H9 (cell line): ENCODE results near the gene TMEM164. TPM values are rescaled to one million over a fixed set of nuclear protein-coding genes. Genes with fewer than 3 reads are reported as not detected.

Experiments
- DNase-seq: peaks from one replicate; pipeline ENCODE4 v3.0.0-alpha.2; 2017
- H2AFZ ChIP-seq: one replicate; pipeline ENCODE4 v1.6.1; 2013; ENCODE audit warnings: mild to moderate bottlenecking, low read length, control low read depth, moderate library complexity
- H2AK5ac ChIP-seq: 2 replicates; pipeline ENCODE4 v1.6.1; 2013; ENCODE audit warnings: low read length, control low read depth, mixed read lengths; ENCODE audit not compliant: insufficient read length
- H2BK120ac ChIP-seq: one replicate; pipeline ENCODE4 v1.6.1; 2013; ENCODE audit warnings: low read depth, mild to moderate bottlenecking, low read length, control low read depth, inconsistent platforms; ENCODE audit not compliant: poor library complexity, severe bottlenecking
- H2BK12ac ChIP-seq: 2 replicates; pipeline ENCODE4 v1.6.1; 2013; ENCODE audit warnings: low read length, control low read depth, mixed read lengths, low read depth; ENCODE audit not compliant: insufficient read length
- H2BK15ac ChIP-seq: 2 replicates; pipeline ENCODE4 v1.6.1; 2013; ENCODE audit warnings: low read depth, low read length, control low read depth
- H2BK20ac ChIP-seq: one replicate; pipeline ENCODE4 v1.6.1; 2013; ENCODE audit warnings: low read depth, mild to moderate bottlenecking, low read length, control low read depth, inconsistent platforms; ENCODE audit not compliant: poor library complexity, severe bottlenecking
- H2BK5ac ChIP-seq: 2 replicates; pipeline ENCODE4 v1.6.1; 2013; ENCODE audit warnings: low read length, control low read depth, mixed read lengths; ENCODE audit not compliant: insufficient read length
- H3K14ac ChIP-seq: 2 replicates; pipeline ENCODE4 v1.6.1; 2013; ENCODE audit warnings: low read length, control low read depth; ENCODE audit not compliant: insufficient read depth
- H3K18ac ChIP-seq: 2 replicates; pipeline ENCODE4 v1.6.1; 2013; ENCODE audit warnings: low read depth, mild to moderate bottlenecking, mixed read lengths, low read length, control low read depth; ENCODE audit not compliant: insufficient read length
- H3K23ac ChIP-seq: 2 replicates; pipeline ENCODE4 v1.6.1; 2013; ENCODE audit warnings: low read length, control low read depth, mixed read lengths, low read depth; ENCODE audit not compliant: insufficient read length
- H3K23me2 ChIP-seq: 2 replicates; pipeline ENCODE4 v1.6.1; 2013; ENCODE audit warnings: low read depth, mild to moderate bottlenecking, mixed read lengths, low read length, control low read depth; ENCODE audit not compliant: insufficient read length, poor library complexity, severe bottlenecking
- H3K27ac ChIP-seq: 2 replicates; pipeline ENCODE4 v1.5.1; 2013; ENCODE audit warnings: low read length, control low read depth, mixed read lengths, low read depth; ENCODE audit not compliant: insufficient read length
- H3K27me3 ChIP-seq: 2 replicates; pipeline ENCODE4 v1.6.1; 2013; ENCODE audit warnings: low read length, control low read depth, inconsistent platforms; ENCODE audit not compliant: insufficient read depth
- H3K4ac ChIP-seq: 2 replicates; pipeline ENCODE4 v1.6.1; 2013; ENCODE audit warnings: low read depth, mild to moderate bottlenecking, control low read depth, inconsistent platforms, low read length, moderate library complexity
- H3K4me1 ChIP-seq: 2 replicates; pipeline ENCODE4 v1.6.1; 2013; ENCODE audit warnings: low read length, control low read depth, inconsistent platforms; ENCODE audit not compliant: insufficient read depth
- H3K4me2 ChIP-seq: 2 replicates; pipeline ENCODE4 v1.6.1; 2013; ENCODE audit warnings: low read length, control low read depth, mixed read lengths; ENCODE audit not compliant: insufficient read length, insufficient read depth
- H3K56ac ChIP-seq: 2 replicates; pipeline ENCODE4 v1.6.1; 2013; ENCODE audit warnings: low read depth, mild to moderate bottlenecking, mixed read lengths, low read length, control low read depth; ENCODE audit not compliant: insufficient read length
- H3K79me1 ChIP-seq: 2 replicates; pipeline ENCODE4 v1.6.1; 2013; ENCODE audit warnings: low read depth, mild to moderate bottlenecking, moderate library complexity, low read length, control low read depth, inconsistent platforms; ENCODE audit not compliant: insufficient read depth, poor library complexity, severe bottlenecking
- H3K79me2 ChIP-seq: 2 replicates; pipeline ENCODE4 v1.6.1; 2013; ENCODE audit warnings: low read length, control low read depth, inconsistent platforms; ENCODE audit not compliant: insufficient read depth
- H3K9ac ChIP-seq: 2 replicates; pipeline ENCODE4 v1.6.1; 2013; ENCODE audit warnings: low read length, control low read depth, mixed read lengths; ENCODE audit not compliant: insufficient read length; ENCODE audit errors: extremely low read depth
- H3K9me3 ChIP-seq: one replicate; pipeline ENCODE4 v1.6.1; 2013; ENCODE audit warnings: low read depth, low read length, inconsistent platforms; ENCODE audit not compliant: control insufficient read depth
- H3T11ph ChIP-seq: one replicate; pipeline ENCODE4 v1.6.1; 2013; ENCODE audit warnings: mild to moderate bottlenecking, low read length, control low read depth, inconsistent platforms
- H4K20me1 ChIP-seq: one replicate; pipeline ENCODE4 v1.6.1; 2013; ENCODE audit not compliant: control insufficient read depth, insufficient read length, insufficient read depth
- H4K5ac ChIP-seq: 2 replicates; pipeline ENCODE4 v1.6.1; 2013; ENCODE audit warnings: low read depth, mild to moderate bottlenecking, mixed read lengths, low read length, control low read depth; ENCODE audit not compliant: insufficient read length
- H4K8ac ChIP-seq: replicated peaks from 2 replicates; pipeline ENCODE4 v1.6.1; 2013; ENCODE audit warnings: low read length, control low read depth, mixed read lengths, low read depth; ENCODE audit not compliant: insufficient read length
- H4K91ac ChIP-seq: 2 replicates; pipeline ENCODE4 v1.6.1; 2013; ENCODE audit warnings: low read depth, mild to moderate bottlenecking, moderate library complexity, mixed read lengths, low read length, control low read depth; ENCODE audit not compliant: insufficient read length
- H3K27ac Mint-ChIP-seq, 3 experiments: 2 replicates in 2 of 3; 3 replicates in 1 of 3; pipeline ENCODE4 v1.8.0; 2020 to 2021; ENCODE audit warnings: mixed read lengths in 3 of 3, mild to moderate bottlenecking in 1 of 3, moderate library complexity in 1 of 3
- H3K27me3 Mint-ChIP-seq: 2 replicates; pipeline ENCODE4 v1.8.0; 2021; ENCODE audit warnings: low read depth, mild to moderate bottlenecking, moderate library complexity, mixed read lengths
- H3K36me3 Mint-ChIP-seq, 3 experiments: 2 replicates in 2 of 3; 3 replicates in 1 of 3; pipeline ENCODE4 v1.8.0; 2020 to 2021; ENCODE audit warnings: low read depth in 3 of 3, mixed read lengths in 3 of 3; ENCODE audit not compliant: insufficient read depth in 1 of 3
- H3K4me1 Mint-ChIP-seq, 2 experiments: 2 replicates each; pipeline ENCODE4 v1.8.0; 2020; ENCODE audit warnings: mixed read lengths in 2 of 2
- H3K4me3 Mint-ChIP-seq, 2 experiments: 2 replicates in 1 of 2; 3 replicates in 1 of 2; pipeline ENCODE4 v1.8.0; 2020 to 2021; ENCODE audit warnings: mild to moderate bottlenecking in 2 of 2, mixed read lengths in 2 of 2, moderate library complexity in 1 of 2
- H3K9me3 Mint-ChIP-seq, 2 experiments: 2 replicates in 1 of 2; 3 replicates in 1 of 2; pipeline ENCODE4 v1.8.0; 2020; ENCODE audit warnings: mild to moderate bottlenecking in 2 of 2, mixed read lengths in 2 of 2, moderate library complexity in 1 of 2
- CTCF ChIP-seq: fragments of 200-600 bp; sonication (generic); conservative IDR thresholded peaks from 3 replicates; pipeline ENCODE4 v1.8.0; 2021; ENCODE audit warnings: antibody characterized with exemption, mild to moderate bottlenecking
- WGBS: extraction: QIAGEN DNeasy Blood & Tissue Kit; methylation state at CpG from one replicate; pipeline ENCODE4 v1.1.7; 2013; ENCODE audit warnings: missing lambda C conversion rate, low lambda C conversion rate, mixed read lengths; ENCODE audit not compliant: insufficient read length; ENCODE audit errors: extremely low coverage; 5-methylcytosine and 5-hydroxymethylcytosine counted together
- total RNA-seq: library from RNA; stranded (reverse); gene quantifications from 2 replicates; pipeline ENCODE4 v1.2.1, GENCODE V29; 2021

The TMEM164 gene
- total RNA-seq, 1 experiment from 2014 or later, result 30.4 TPM

- Histone ChIP-seq H3K79me1 (no peaks in the 10 kb centered on the region), H3T11ph (no peak overlapping the region), H2AK5ac (no peak overlapping the region), H3K9me3 (no peaks in the 10 kb centered on the region), H3K4me2 (no peak overlapping the region), H3K23ac (no peak overlapping the region), H4K91ac (no peak overlapping the region), H2BK5ac (no peak overlapping the region), H3K27me3 (no peaks in the 10 kb centered on the region), H2BK12ac (no peak overlapping the region), H2BK15ac (no peak overlapping the region), H2BK120ac (no peak overlapping the region), H2BK20ac (no peak overlapping the region), H3K18ac (no peak overlapping the region), H3K9ac (no peak overlapping the region), H3K56ac (no peak overlapping the region), H4K5ac (no peak overlapping the region), H3K79me2 (no peaks in the 10 kb centered on the region), H3K27ac (no peak overlapping the region), H3K4ac (no peak overlapping the region), H3K14ac (no peak overlapping the region), H4K8ac (no peak overlapping the region), H3K23me2 (no peaks in the 10 kb centered on the region), H4K20me1 (peaks cover 3% of the 10 kb centered on the region), H2AFZ (no peak overlapping the region), H3K4me1 (no peaks in the 10 kb centered on the region)
- WGBS, result no CpG with 5 or more reads among the region's 3 CpGs
- no peaks in the 10 kb centered on the region for H3K9me3 Mint-ChIP-seq
- H3K27me3 Mint-ChIP-seq, result no peaks in the 10 kb centered on the region
- peaks cover 15 to 30% of the 10 kb centered on the region in 2 experiments for H3K4me1 Mint-ChIP-seq
- H3K4me3 Mint-ChIP-seq, result no peak overlapping the region
- H3K36me3 Mint-ChIP-seq, result peaks cover 0 to 5% (median 2%) of the 10 kb centered on the region in 3 experiments; a peak in 2 of 7 replicates
- no peak for DNase-seq
- no peak for TF ChIP-seq CTCF
- no peak overlapping the region; a peak in 1 of 7 replicates for H3K27ac Mint-ChIP-seq
Measured at GRCh38 chrX:110036162-110037033, 33.5 kb downstream of the TMEM164 start.
